Endodermal cell (in vitro differentiated cells): ENCODE data around the gene STMN1. TPM values are rescaled to one million over a fixed set of nuclear protein-coding genes. Genes with fewer than 3 reads are reported as not detected.
A peak's percentile ranks its signal among the peaks of the same experiment; 100 is the strongest.

ENCODE experiments used
- DNase-seq: peaks from one replicate; pipeline ENCODE4 v3.0.0-alpha.2; 2017
- H3K27ac ChIP-seq: 2 replicates; pipeline ENCODE4 v1.5.1; 2013; ENCODE audit warnings: mild to moderate bottlenecking, low read depth, low read length, moderate library complexity
- H3K27me3 ChIP-seq: 2 replicates; pipeline ENCODE4 v1.6.1; 2013; ENCODE audit warnings: mild to moderate bottlenecking, low read length, moderate library complexity; ENCODE audit not compliant: insufficient read depth, control insufficient read depth, poor library complexity, severe bottlenecking
- H3K36me3 ChIP-seq: 2 replicates; pipeline ENCODE4 v1.7.0; 2013; ENCODE audit warnings: mild to moderate bottlenecking, low read length, moderate library complexity; ENCODE audit not compliant: control insufficient read depth, insufficient read depth
- H3K4me1 ChIP-seq: one replicate; pipeline ENCODE4 v1.7.0; 2013; ENCODE audit warnings: low read length; ENCODE audit not compliant: control insufficient read depth, insufficient read depth
- H3K4me3 ChIP-seq: 2 replicates; pipeline ENCODE4 v1.5.1; 2013; ENCODE audit warnings: mild to moderate bottlenecking, low read length, moderate library complexity
- H3K9ac ChIP-seq: 2 replicates; pipeline ENCODE4 v1.6.1; 2013; ENCODE audit warnings: mild to moderate bottlenecking, low read length, moderate library complexity; ENCODE audit not compliant: poor library complexity, severe bottlenecking; ENCODE audit errors: extremely low read depth
- H3K9me3 ChIP-seq: 2 replicates; pipeline ENCODE4 v1.6.1; 2013; ENCODE audit warnings: mild to moderate bottlenecking, low read length, moderate library complexity; ENCODE audit not compliant: control insufficient read depth
- H3K27ac Mint-ChIP-seq: 2 replicates; pipeline ENCODE4 v1.8.0; 2020; ENCODE audit warnings: mixed read lengths
- H3K27me3 Mint-ChIP-seq: 2 replicates; pipeline ENCODE4 v1.8.0; 2021; ENCODE audit warnings: mild to moderate bottlenecking, mixed read lengths; ENCODE audit not compliant: insufficient read depth
- H3K36me3 Mint-ChIP-seq: 2 replicates; pipeline ENCODE4 v1.8.0; 2020; ENCODE audit warnings: low read depth, mixed read lengths
- H3K4me1 Mint-ChIP-seq: 2 replicates; pipeline ENCODE4 v1.8.0; 2020; ENCODE audit warnings: mixed read lengths
- H3K4me3 Mint-ChIP-seq: 2 replicates; pipeline ENCODE4 v1.8.0; 2020; ENCODE audit warnings: mild to moderate bottlenecking, moderate library complexity, mixed read lengths
- H3K9me3 Mint-ChIP-seq: 2 replicates; pipeline ENCODE4 v1.8.0; 2020; ENCODE audit warnings: mild to moderate bottlenecking, mixed read lengths
- CTCF ChIP-seq: fragments of 200-600 bp; sonication (generic); conservative IDR thresholded peaks from 2 replicates; pipeline ENCODE4 v1.5.0; 2021; ENCODE audit warnings: antibody characterized with exemption, mild to moderate bottlenecking
- WGBS, 2 experiments: methylation state at CpG; one replicate each; pipeline versions ENCODE4 v1.1.5 to v1.1.7; 2013; ENCODE audit warnings: missing lambda C conversion rate in 2 of 2, mixed read lengths in 1 of 2; ENCODE audit not compliant: insufficient coverage in 1 of 2, insufficient read length in 1 of 2; 5-methylcytosine and 5-hydroxymethylcytosine counted together
- total RNA-seq, 2 donors: library from RNA; stranded (reverse); fragmentation: NEBNext Ultra II Directional in 1 of 2; extraction: Animal tissue kit (Norgen Biotek cat#: 25700) in 1 of 2; gene quantifications; 2 replicates in 1 of 2; 3 replicates in 1 of 2; pipeline ENCODE4 v1.2.1, GENCODE V29; 2021

STMN1 gene
- total RNA-seq, 2 donors from 2014 or later = 543 to 585 TPM

DNA sequence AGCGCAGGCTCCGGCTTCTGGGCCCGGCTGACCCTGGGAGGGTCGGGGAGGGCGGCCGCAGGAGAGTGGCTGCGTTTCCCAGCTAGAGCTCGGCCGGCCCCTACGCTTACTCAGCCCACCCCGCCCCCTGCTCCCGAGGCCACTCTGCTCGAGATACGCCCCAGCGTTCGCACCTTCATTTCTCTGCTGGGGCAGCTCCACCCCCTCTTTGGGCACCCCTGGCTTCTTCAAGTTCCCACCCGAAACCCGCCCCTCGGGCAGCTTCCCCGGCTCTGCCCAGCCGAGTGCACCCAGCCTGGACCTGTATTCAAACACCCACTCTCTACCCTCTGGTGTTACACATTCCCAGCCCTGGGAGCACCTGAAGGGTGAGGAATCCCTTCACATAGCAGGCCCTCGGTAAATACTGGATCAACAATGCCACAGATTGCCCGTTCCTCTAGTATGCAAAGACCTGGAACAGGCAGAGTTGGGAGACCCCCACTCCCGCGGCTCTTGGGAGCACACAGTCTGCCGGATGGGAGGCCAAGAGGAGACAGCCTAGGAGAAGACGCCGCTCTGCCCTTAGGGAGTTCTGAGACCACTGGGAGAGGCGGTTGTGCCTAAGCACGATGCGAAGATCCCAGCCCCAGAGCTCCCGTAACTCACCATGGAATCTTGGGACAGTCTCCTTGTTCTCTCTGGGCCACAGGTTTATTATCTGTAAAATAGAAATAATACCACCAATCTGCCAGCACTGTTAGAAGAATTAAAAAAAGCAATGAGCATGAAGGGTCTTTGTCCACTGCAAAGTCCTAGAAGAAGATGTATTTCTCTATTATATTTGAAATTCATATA is 30.1 kb downstream of the STMN1 start:
- Mint-ChIP-seq H3K4me1 (peaks cover 9% of the 10 kb centered on the region), H3K36me3 (no peaks in the 10 kb centered on the region), H3K27ac (peak overlapping the region; percentile 88), H3K9me3 (no peaks in the 10 kb centered on the region), H3K4me3 (peak overlapping the region; percentile 71), H3K27me3 (peaks cover 23% of the 10 kb centered on the region)
- Histone ChIP-seq H3K36me3 (no peaks in the 10 kb centered on the region), H3K27me3 (no peaks in the 10 kb centered on the region), H3K27ac (no peak overlapping the region), H3K4me3 (peak overlapping the region; percentile 76), H3K4me1 (peaks cover 3% of the 10 kb centered on the region), H3K9ac (peak overlapping the region; percentile 59), H3K9me3 (no peaks in the 10 kb centered on the region)
- DNase-seq = peak; percentile 91
- TF ChIP-seq CTCF = no peak
- WGBS, 2 experiments = 16 to 37% methylated on average over 12 to 31 of the region's 32 CpGs

GRCh38 chr1:25875154-25875855 is 30.9 kb downstream of the STMN1 start, which contains the start of gene PAQR7:
TSS of gene PAQR7 (minus strand) at chr1:25875708. CDS start at chr1:25863839, 11,869 bp downstream.
- H3K4me1 ChIP-seq = peaks cover 3% of the 10 kb centered on the region
- 1 to 2% methylated on average over 24 to 75 of the region's 75 CpGs for WGBS, 2 experiments
- TF ChIP-seq CTCF = peak; percentile 47
- no peak within 1 kb of the TSS for H3K27ac ChIP-seq
- H3K27me3 ChIP-seq = no peaks in the 10 kb centered on the region
- Mint-ChIP-seq H3K27me3 (peaks cover 22% of the 10 kb centered on the region), H3K36me3 (no peaks in the 10 kb centered on the region), H3K4me3 (peak within 1 kb of the TSS; percentile 71), H3K27ac (peak within 1 kb of the TSS; percentile 88), H3K4me1 (peaks cover 9% of the 10 kb centered on the region), H3K9me3 (no peaks in the 10 kb centered on the region)
- H3K4me3 ChIP-seq = peak within 1 kb of the TSS; percentile 76
- DNase-seq = peak; percentile 90
- H3K36me3 ChIP-seq = peaks cover 3% of the 10 kb centered on the region
- no peaks in the 10 kb centered on the region for H3K9me3 ChIP-seq
- peak within 1 kb of the TSS; percentile 59 for H3K9ac ChIP-seq

- Mint-ChIP-seq H3K9me3 (no peaks in the 10 kb centered on the region), H3K27ac (peak overlapping the region; percentile 87), H3K4me1 (peaks cover 9% of the 10 kb centered on the region), H3K4me3 (peak overlapping the region; percentile 71), H3K36me3 (no peaks in the 10 kb centered on the region), H3K27me3 (peaks cover 19% of the 10 kb centered on the region)
- H3K4me1 ChIP-seq = peaks cover 3% of the 10 kb centered on the region
- no peak for DNase-seq
- peak overlapping the region; percentile 76 for H3K4me3 ChIP-seq
- no peaks in the 10 kb centered on the region for H3K27me3 ChIP-seq
- no peak overlapping the region for H3K27ac ChIP-seq
- WGBS, 2 experiments = 55 to 57% methylated on average over 4 to 8 of the region's 8 CpGs
- peaks cover 8% of the 10 kb centered on the region for H3K36me3 ChIP-seq
- H3K9ac ChIP-seq = peak overlapping the region; percentile 25
- TF ChIP-seq CTCF = no peak
- no peaks in the 10 kb centered on the region for H3K9me3 ChIP-seq
Measured at GRCh38 chr1:25874635-25875153, 31.5 kb downstream of the STMN1 start.
